GM12801 (cell line): Measurements from ENCODE around the gene RDH5.

Experiments
- CTCF ChIP-seq: IDR thresholded peaks from one replicate; pipeline ENCODE4 v1.5.1; 2011; ENCODE audit warnings: control low read depth; ENCODE audit not compliant: insufficient read length; ENCODE audit errors: extremely low read depth

Gene RDH5

GRCh38 chr12:55703288-55703687 is 16.9 kb upstream of the RDH5 start:
- TF ChIP-seq CTCF: no peak

- TF ChIP-seq CTCF: no peak
These were observed 16.1 kb upstream of the RDH5 start for GRCh38 chr12:55703901-55704761.

GRCh38 chr12:55704824-55705718 is 15.1 kb upstream of the RDH5 start:
- TF ChIP-seq CTCF: no peak

GRCh38 chr12:55705782-55706402 is 14.3 kb upstream of the RDH5 start:
- TF ChIP-seq CTCF: no peak

- TF ChIP-seq CTCF: no peak
These were observed 13.5 kb upstream of the RDH5 start for GRCh38 chr12:55706568-55707218.

GRCh38 chr12:55707219-55707671 is 12.9 kb upstream of the RDH5 start:
- no peak for TF ChIP-seq CTCF
